LNCaP clone FGC (cell line): ENCODE results near the gene PCNA.

Experiments
- DNase-seq: peaks from one replicate; pipeline ENCODE4 v3.0.0-alpha.2; 2011; ENCODE audit warnings: low read depth
- H3K4me3 ChIP-seq: 2 replicates; pipeline ENCODE4 v1.5.1; 2011; ENCODE audit warnings: mild to moderate bottlenecking, low read depth, low read length, control low read depth
- TF ChIP-seq, protein P1 (sequence below): IDR thresholded peaks from 2 replicates; pipeline ENCODE4 v1.5.1; 2012; ENCODE audit warnings: mild to moderate bottlenecking; ENCODE audit not compliant: control insufficient read depth, insufficient read depth; ENCODE audit errors: extremely low read depth

PCNA gene

DNA sequence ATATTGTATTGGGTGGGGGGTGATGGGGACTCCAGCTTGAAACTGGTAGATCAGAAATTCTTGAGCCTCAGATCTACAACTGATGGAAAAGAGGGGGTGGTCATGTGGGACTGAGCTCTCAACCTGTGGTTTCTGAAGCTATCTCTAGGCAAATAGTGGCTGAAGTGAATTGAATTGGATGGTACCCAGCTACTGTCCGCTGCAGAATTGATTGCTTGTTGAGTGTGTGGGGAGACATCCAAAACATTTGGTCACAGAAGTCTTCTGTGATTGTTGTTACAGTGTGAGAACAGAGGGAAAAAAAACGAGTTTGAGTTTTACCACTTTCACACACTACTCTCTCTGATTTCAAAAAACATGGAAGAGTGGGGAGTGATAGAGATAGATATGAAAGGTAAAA is 21.9 kb upstream of the PCNA start:
- H3K4me3 ChIP-seq = no peak overlapping the region
- TF ChIP-seq, protein P1, sequence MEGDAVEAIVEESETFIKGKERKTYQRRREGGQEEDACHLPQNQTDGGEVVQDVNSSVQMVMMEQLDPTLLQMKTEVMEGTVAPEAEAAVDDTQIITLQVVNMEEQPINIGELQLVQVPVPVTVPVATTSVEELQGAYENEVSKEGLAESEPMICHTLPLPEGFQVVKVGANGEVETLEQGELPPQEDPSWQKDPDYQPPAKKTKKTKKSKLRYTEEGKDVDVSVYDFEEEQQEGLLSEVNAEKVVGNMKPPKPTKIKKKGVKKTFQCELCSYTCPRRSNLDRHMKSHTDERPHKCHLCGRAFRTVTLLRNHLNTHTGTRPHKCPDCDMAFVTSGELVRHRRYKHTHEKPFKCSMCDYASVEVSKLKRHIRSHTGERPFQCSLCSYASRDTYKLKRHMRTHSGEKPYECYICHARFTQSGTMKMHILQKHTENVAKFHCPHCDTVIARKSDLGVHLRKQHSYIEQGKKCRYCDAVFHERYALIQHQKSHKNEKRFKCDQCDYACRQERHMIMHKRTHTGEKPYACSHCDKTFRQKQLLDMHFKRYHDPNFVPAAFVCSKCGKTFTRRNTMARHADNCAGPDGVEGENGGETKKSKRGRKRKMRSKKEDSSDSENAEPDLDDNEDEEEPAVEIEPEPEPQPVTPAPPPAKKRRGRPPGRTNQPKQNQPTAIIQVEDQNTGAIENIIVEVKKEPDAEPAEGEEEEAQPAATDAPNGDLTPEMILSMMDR = no peak
- no peak for DNase-seq

- TF ChIP-seq, protein P1 = no peak
- no peak for DNase-seq
- no peak overlapping the region for H3K4me3 ChIP-seq
Observed at GRCh38 chr20:5140195-5140594, 20.4 kb upstream of the PCNA start.

- H3K4me3 ChIP-seq = no peak overlapping the region
- no peak for DNase-seq
Observed at GRCh38 chr20:5136096-5136495, 16.3 kb upstream of the PCNA start.

DNA sequence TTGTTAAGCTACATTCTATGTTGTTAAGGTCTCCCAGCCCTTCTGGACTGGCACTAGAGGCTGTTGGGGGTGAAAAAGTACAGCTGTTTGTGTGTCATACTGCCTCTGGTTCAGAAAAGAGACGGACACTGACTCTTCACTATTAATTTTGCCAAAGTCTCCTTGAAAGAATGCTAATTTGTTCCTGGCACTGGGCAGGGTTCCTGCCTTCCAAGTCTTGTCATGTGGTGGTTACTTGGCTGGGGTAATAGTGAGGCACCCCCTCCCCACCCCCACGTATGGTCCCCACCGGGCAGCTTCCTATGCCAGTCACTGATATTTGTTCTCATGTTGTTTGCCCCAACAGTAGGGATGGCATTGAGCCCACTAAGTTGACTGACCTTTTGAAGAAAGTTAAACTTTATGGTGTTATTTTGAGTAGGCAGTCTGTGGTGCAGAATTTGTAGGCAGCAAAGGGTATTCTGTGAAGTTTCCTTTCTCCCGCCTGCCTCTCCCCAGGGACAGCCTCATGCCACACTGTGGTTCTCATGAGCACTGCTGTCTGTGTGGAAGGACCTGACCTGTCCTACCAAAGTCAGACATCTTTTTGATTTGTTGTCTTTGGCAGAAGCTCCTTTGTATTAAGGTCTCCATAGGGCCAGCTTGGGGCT is 15.7 kb upstream of the PCNA start:
- no peak overlapping the region for H3K4me3 ChIP-seq
- TF ChIP-seq, protein P1 = no peak
- no peak for DNase-seq

More at GRCh38 chr20:5136096-5136495, 16.3 kb upstream of the PCNA start:
- TF ChIP-seq, protein P1 = no peak

DNA sequence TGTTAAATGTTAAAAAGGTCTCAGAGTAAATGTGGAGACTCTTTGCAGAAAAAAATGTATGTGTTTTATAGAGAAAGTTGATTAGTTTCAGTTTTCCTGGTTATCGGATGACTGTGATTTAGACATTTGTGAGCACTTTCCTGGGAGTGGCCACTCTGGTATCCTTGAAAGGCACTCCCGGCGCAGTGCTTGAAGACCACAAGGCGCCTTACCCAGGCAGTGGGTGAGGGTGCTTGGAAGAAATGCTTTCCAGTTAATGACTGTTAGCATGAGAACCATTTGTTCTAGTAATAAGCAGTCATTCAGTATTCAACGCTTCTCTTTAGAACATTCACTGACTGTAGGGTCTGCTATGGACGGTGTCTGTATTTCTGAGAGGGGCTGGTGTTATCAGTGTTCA is 14.2 kb upstream of the PCNA start:
- TF ChIP-seq, protein P1 = no peak
- no peak for DNase-seq
- H3K4me3 ChIP-seq = no peak overlapping the region

- no peak overlapping the region for H3K4me3 ChIP-seq
- TF ChIP-seq, protein P1 = no peak
- no peak for DNase-seq
Observed at GRCh38 chr20:5131502-5131901, 11.7 kb upstream of the PCNA start.

- TF ChIP-seq, protein P1 = no peak
- no peak overlapping the region for H3K4me3 ChIP-seq
- no peak for DNase-seq
Observed at GRCh38 chr20:5128886-5129285, 9.1 kb upstream of the PCNA start.
